ENCODE results near the gene GPX3. TPM values are rescaled to one million over a fixed set of nuclear protein-coding genes. Genes with fewer than 3 reads are reported as not detected.

The GPX3 gene
- total RNA-seq, 4 donors from 2014 or later: 690 to 3,141 (median 1,517) TPM

DNA sequence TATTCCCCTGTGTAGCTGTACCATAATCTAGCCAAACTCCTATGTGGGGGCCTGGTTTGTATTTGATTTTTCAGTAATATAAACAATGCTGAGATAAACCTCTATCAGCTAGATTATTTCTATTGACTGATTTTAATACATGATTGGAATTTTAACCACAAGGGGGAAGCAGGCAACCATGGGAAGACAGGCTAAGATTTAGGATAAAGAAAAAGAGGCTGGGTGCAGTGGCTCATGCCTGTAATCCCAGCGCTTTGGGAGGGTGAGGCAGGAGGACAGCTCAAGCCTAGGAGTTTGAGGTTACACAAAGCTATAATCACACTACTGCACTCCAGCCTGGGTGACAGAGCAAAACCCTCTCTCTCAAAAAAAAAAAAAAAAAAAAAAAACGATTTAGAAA lies 18.1 kb upstream of the GPX3 start:
- TF ChIP-seq, protein P1, sequence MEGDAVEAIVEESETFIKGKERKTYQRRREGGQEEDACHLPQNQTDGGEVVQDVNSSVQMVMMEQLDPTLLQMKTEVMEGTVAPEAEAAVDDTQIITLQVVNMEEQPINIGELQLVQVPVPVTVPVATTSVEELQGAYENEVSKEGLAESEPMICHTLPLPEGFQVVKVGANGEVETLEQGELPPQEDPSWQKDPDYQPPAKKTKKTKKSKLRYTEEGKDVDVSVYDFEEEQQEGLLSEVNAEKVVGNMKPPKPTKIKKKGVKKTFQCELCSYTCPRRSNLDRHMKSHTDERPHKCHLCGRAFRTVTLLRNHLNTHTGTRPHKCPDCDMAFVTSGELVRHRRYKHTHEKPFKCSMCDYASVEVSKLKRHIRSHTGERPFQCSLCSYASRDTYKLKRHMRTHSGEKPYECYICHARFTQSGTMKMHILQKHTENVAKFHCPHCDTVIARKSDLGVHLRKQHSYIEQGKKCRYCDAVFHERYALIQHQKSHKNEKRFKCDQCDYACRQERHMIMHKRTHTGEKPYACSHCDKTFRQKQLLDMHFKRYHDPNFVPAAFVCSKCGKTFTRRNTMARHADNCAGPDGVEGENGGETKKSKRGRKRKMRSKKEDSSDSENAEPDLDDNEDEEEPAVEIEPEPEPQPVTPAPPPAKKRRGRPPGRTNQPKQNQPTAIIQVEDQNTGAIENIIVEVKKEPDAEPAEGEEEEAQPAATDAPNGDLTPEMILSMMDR (IDR thresholded peaks at IDR 0.05): peak; percentile 62 to 83 (median 74)
- TF ChIP-seq POLR2A (IDR thresholded peaks at IDR 0.05) (no peak), EP300 (IDR thresholded peaks at IDR 0.05) (no peak), POLR2AphosphoS5 (IDR thresholded peaks at IDR 0.05) (no peak)
- H3K27me3 ChIP-seq: no peaks in the 10 kb centered on the region
- WGBS, 2 donors (ENCODE audit: low coverage in 1 of 2): 13 to 28% methylated on average over 2 of the region's 2 CpGs
- no peak overlapping the region for H3K4me3 ChIP-seq
- no peaks in the 10 kb centered on the region for H3K36me3 ChIP-seq
- H3K27ac ChIP-seq: no peak overlapping the region
- H3K4me1 ChIP-seq: peaks cover 25 to 63% (median 32%) of the 10 kb centered on the region in 3 donors
- ATAC-seq: no peak
- H3K9me3 ChIP-seq: no peaks in the 10 kb centered on the region

DNA sequence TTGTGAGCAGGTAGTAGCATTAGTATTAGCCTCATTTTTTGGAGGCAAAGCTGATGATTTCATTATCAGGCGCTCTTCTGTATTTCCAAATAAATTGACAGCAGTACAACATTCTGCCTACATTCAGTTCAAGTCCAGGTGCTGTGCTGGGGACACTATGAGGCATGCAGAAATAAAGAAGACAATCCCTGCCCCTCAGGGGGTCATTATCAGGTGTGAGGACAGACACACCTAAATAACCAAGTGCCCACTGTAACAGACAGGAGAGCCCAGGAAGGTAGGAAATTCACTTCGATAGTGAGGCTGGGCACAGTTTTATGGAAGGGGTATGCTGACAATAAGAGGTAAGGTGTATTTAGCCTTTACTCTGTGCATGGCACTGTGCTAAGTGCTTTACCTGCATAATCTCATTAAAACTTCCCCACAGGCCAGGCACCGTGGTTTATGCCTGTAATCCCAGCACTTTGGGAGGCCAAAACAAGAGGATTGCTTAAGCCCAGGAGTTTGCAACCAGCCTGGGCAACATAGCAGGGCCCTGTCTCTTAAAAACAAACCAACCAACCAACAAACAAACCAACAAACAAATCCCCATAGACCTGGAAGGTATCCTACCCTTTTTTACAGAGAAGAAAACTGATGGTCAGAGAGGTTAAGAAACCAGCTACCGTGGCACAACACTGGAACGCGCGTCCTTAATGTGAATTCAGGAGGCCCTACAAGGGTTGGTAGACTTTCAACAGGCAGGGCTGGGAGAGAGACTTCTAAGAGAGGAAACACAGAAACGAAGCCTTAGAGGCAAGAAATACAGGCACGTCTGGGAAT lies 17.5 kb upstream of the GPX3 start:
- TF ChIP-seq, protein P1 (IDR thresholded peaks at IDR 0.05): no peak
- TF ChIP-seq POLR2AphosphoS5 (IDR thresholded peaks at IDR 0.05) (no peak), EP300 (IDR thresholded peaks at IDR 0.05) (no peak), POLR2A (IDR thresholded peaks at IDR 0.05) (no peak)
- Histone ChIP-seq H3K4me3 (no peak overlapping the region), H3K27ac (peak overlapping the region in 3 of 4 donors; percentile 30 to 93 (median 83)), H3K9me3 (no peaks in the 10 kb centered on the region), H3K4me1 (peaks cover 25 to 70% (median 35%) of the 10 kb centered on the region in 3 donors), H3K27me3 (no peaks in the 10 kb centered on the region), H3K36me3 (no peaks in the 10 kb centered on the region)
- ATAC-seq: no peak
- 85 to 94% methylated on average over 2 to 9 of the region's 9 CpGs for WGBS, 2 donors (ENCODE audit: low coverage in 1 of 2)

DNA sequence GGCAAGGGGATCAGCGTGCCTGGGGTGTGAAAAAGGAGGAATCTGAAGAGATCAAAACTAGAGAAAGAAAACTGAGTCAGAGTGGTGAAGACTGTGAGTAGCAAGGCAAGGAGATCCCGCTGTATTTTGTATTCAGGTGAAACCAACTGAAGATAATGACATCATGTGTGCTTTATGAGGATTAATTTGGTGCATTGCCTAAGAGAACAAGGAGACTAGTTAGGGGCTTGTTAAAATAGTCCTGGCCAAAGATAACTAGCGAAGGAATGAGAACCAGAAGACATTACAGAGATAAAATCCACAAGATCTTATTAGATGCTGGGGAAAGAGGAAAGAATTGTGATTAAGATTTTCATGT lies 16.9 kb upstream of the GPX3 start:
- no peaks in the 10 kb centered on the region for H3K36me3 ChIP-seq
- TF ChIP-seq POLR2AphosphoS5 (IDR thresholded peaks at IDR 0.05) (no peak), POLR2A (IDR thresholded peaks at IDR 0.05) (no peak), EP300 (IDR thresholded peaks at IDR 0.05) (no peak)
- TF ChIP-seq, protein P1 (IDR thresholded peaks at IDR 0.05): no peak
- peaks cover 25 to 75% (median 36%) of the 10 kb centered on the region in 3 donors for H3K4me1 ChIP-seq
- no peaks in the 10 kb centered on the region for H3K27me3 ChIP-seq
- H3K9me3 ChIP-seq: no peaks in the 10 kb centered on the region
- 75 to 89% methylated on average over 2 to 3 of the region's 3 CpGs for WGBS, 2 donors (ENCODE audit: low coverage in 1 of 2)
- H3K27ac ChIP-seq: peak overlapping the region; percentile 11 to 93 (median 58)
- H3K4me3 ChIP-seq: no peak overlapping the region
- ATAC-seq: no peak

DNA sequence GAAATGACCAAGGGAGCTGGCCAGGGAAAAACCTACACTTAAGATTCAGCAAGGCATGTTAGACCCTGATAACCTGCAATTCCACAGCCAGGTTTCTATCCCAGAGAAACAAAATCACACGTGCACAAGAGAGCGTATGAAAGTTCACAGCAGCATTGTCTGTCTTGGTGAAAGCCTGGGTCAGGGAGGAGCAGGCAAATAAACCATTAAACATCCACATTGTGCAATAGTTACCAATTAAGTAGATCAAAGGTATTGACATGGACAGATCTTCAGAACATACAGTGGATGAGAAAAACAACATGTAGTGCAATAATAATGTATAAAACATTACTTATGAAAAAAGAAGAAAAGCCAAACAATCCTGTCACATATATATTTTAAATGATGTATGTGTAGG lies 15.9 kb upstream of the GPX3 start:
- WGBS, 2 donors (ENCODE audit: low coverage in 1 of 2): 66 to 93% methylated on average over 2 of the region's 2 CpGs
- Histone ChIP-seq H3K4me3 (no peak overlapping the region), H3K4me1 (peaks cover 23 to 71% (median 37%) of the 10 kb centered on the region in 3 donors), H3K9me3 (no peaks in the 10 kb centered on the region), H3K27ac (peak overlapping the region; percentile 83 to 100 (median 94)), H3K27me3 (no peaks in the 10 kb centered on the region), H3K36me3 (no peaks in the 10 kb centered on the region)
- no peak for ATAC-seq
- TF ChIP-seq EP300 (IDR thresholded peaks at IDR 0.05): no peak
- TF ChIP-seq, protein P1 (IDR thresholded peaks at IDR 0.05): no peak
- TF ChIP-seq POLR2A (IDR thresholded peaks at IDR 0.05): no peak
- TF ChIP-seq POLR2AphosphoS5 (IDR thresholded peaks at IDR 0.05): no peak

Data from gastroesophageal sphincter (tissue), 4 donors.